Stomach (tissue), 9 donors: ENCODE data around the gene TCP10L. TPM values are rescaled to one million over a fixed set of nuclear protein-coding genes. Genes with fewer than 3 reads are reported as not detected.

Experiments
- DNase-seq, 2 donors: peaks; one replicate each; pipeline versions ENCODE4 v3.0.0 to v3.0.0-alpha.2; 2013 to 2019
- H3K27ac ChIP-seq, 5 donors: fragments of 200-600 bp in 4 of 5; sonication (generic) in 4 of 5; one replicate each; pipeline ENCODE4 v1.5.1; 2013 to 2019; ENCODE audit warnings: mild to moderate bottlenecking in 1 of 5, moderate library complexity in 1 of 5
- H3K27me3 ChIP-seq, 3 donors: fragments of 200-600 bp; sonication (generic); one replicate each; pipeline ENCODE4 v1.5.1; 2017 to 2019; ENCODE audit warnings: mixed run types in 1 of 3
- H3K36me3 ChIP-seq, 4 donors: fragments of 200-600 bp; sonication (generic); 1 replicate in 3 of 4; 2 replicates in 1 of 4; pipeline ENCODE4 v1.5.1; 2016 to 2019
- H3K4me1 ChIP-seq, 4 donors: fragments of 200-600 bp; sonication (generic); one replicate each; pipeline ENCODE4 v1.5.1; 2016 to 2019
- H3K4me3 ChIP-seq, 4 donors: fragments of 200-600 bp; sonication (generic) in 3 of 4; one replicate each; pipeline ENCODE4 v1.5.1; 2016 to 2019; ENCODE audit warnings: mild to moderate bottlenecking in 1 of 4
- H3K9me3 ChIP-seq, 4 donors: fragments of 200-600 bp; sonication (generic); one replicate each; pipeline ENCODE4 v1.5.1; 2016 to 2019
- EP300 ChIP-seq: sonication (generic); formaldehyde crosslinking; IDR thresholded peaks from one replicate; pipeline ENCODE4 v1.6.1; 2017; ENCODE audit warnings: antibody characterized with exemption
- POLR2A ChIP-seq, 4 donors: fragments of 450-650 bp; IDR thresholded peaks; one replicate each; pipeline ENCODE4 v1.6.1; 2016; ENCODE audit warnings: antibody characterized with exemption in 4 of 4, control low read depth in 2 of 4, mild to moderate bottlenecking in 1 of 4, moderate library complexity in 1 of 4
- POLR2AphosphoS5 ChIP-seq, 3 donors: sonication (generic); formaldehyde crosslinking; IDR thresholded peaks; one replicate each; pipeline ENCODE4 v1.6.1; 2016; ENCODE audit warnings: antibody characterized with exemption in 3 of 3
- WGBS, 5 donors: extraction: QIAGEN DNeasy Blood & Tissue Kit in 3 of 5; methylation state at CpG; one replicate each; pipeline versions ENCODE4 v1.1.5 to v1.1.7; 2013 to 2018; 5-methylcytosine and 5-hydroxymethylcytosine counted together
- intact Hi-C: fragments of 100-400 bp; cut with DNase I; formaldehyde crosslinking; loops from one replicate; pipeline ENCODE4 v1.15.1; 2023; ENCODE audit warnings: low total_unique reads
- polyA plus RNA-seq, 3 donors: library from polyadenylated mRNA; stranded (reverse); fragments of 200-250 nt; gene quantifications; one replicate each; pipeline ENCODE4 v1.2.3, GENCODE V29; 2013
- total RNA-seq, 5 donors: library from RNA; depleted of rRNA; stranded (reverse); fragments of >200 nt; gene quantifications; one replicate each; pipeline versions ENCODE4 v1.1.0 to v1.2.3, GENCODE V29; 2014 to 2016
- TF ChIP-seq, protein P1 (sequence below), 7 experiments: fragments of 450-650 bp in 4 of 7; fragments of 200-600 bp in 3 of 7; sonication (generic) in 3 of 7; IDR thresholded peaks; one replicate each; pipeline ENCODE4 v1.5.1; 2016 to 2019; ENCODE audit warnings: antibody characterized with exemption in 7 of 7, control low read depth in 2 of 7, mild to moderate bottlenecking in 1 of 7
- donor health status: healthy with polysubstance abuse.
- donor health status: Bipolar disorder and iron deficiency.
- donor health status: healthy.

TCP10L gene
- total and polyA plus RNA-seq, 8 donors = 0.73 to 1.3 TPM; not detected in 6

DNA sequence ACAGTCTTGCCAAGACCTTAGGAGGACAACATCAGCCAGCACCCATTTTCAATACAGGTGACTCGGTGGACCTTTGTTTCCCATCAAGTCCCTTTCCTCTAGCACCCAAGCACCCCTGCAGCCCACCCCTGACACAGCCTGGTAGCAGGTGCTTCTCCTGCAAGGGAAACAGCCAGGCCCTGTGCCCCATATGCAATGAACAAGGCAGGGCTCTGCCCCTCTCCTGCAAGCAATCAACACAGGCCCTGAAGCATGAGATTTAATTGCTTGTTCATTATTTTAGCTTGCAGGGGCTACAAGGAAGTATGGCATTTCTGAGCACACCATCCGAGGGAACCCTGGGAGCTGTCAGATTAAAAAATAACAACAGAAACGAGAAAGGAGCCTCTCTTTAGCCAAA lies 35.4 kb downstream of the TCP10L start:
- Histone ChIP-seq H3K27ac (no peak overlapping the region), H3K27me3 (no peaks in the 10 kb centered on the region), H3K4me3 (no peak overlapping the region), H3K4me1 (no peaks in the 10 kb centered on the region), H3K9me3 (no peaks in the 10 kb centered on the region), H3K36me3 (no peaks in the 10 kb centered on the region)
- 48 to 84% (median 80%) methylated on average over 3 of the region's 3 CpGs for WGBS, 5 donors
- no peak for DNase-seq
- TF ChIP-seq POLR2A (IDR thresholded peaks at IDR 0.05) = no peak
- TF ChIP-seq POLR2AphosphoS5 (IDR thresholded peaks at IDR 0.05) = no peak
- TF ChIP-seq, protein P1, sequence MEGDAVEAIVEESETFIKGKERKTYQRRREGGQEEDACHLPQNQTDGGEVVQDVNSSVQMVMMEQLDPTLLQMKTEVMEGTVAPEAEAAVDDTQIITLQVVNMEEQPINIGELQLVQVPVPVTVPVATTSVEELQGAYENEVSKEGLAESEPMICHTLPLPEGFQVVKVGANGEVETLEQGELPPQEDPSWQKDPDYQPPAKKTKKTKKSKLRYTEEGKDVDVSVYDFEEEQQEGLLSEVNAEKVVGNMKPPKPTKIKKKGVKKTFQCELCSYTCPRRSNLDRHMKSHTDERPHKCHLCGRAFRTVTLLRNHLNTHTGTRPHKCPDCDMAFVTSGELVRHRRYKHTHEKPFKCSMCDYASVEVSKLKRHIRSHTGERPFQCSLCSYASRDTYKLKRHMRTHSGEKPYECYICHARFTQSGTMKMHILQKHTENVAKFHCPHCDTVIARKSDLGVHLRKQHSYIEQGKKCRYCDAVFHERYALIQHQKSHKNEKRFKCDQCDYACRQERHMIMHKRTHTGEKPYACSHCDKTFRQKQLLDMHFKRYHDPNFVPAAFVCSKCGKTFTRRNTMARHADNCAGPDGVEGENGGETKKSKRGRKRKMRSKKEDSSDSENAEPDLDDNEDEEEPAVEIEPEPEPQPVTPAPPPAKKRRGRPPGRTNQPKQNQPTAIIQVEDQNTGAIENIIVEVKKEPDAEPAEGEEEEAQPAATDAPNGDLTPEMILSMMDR (IDR thresholded peaks at IDR 0.05) = no peak
- TF ChIP-seq EP300 = no peak
- intact Hi-C loops = no loop called here

- no peaks in the 10 kb centered on the region for H3K4me1 ChIP-seq
- H3K9me3 ChIP-seq = no peaks in the 10 kb centered on the region
- WGBS, 5 donors = 63 to 74% (median 66%) methylated on average over 1 of the region's 1 CpG
- intact Hi-C loops = no loop called here
- H3K4me3 ChIP-seq = no peak overlapping the region
- TF ChIP-seq POLR2A (IDR thresholded peaks at IDR 0.05) (no peak), EP300 (no peak), POLR2AphosphoS5 (IDR thresholded peaks at IDR 0.05) (no peak)
- TF ChIP-seq, protein P1 (IDR thresholded peaks at IDR 0.05) = no peak
- H3K27ac ChIP-seq = no peak overlapping the region
- H3K27me3 ChIP-seq = no peaks in the 10 kb centered on the region
- no peak for DNase-seq
- no peaks in the 10 kb centered on the region for H3K36me3 ChIP-seq
Observed at GRCh38 chr21:32549440-32549839, 35.9 kb downstream of the TCP10L start.

- 63 to 78% (median 71%) methylated on average over 8 of the region's 8 CpGs for WGBS, 5 donors
- intact Hi-C loops = no loop called here
- H3K27ac ChIP-seq = no peak overlapping the region
- no peak for DNase-seq
- H3K36me3 ChIP-seq = no peaks in the 10 kb centered on the region
- H3K27me3 ChIP-seq = no peaks in the 10 kb centered on the region
- TF ChIP-seq, protein P1 (IDR thresholded peaks at IDR 0.05) = no peak
- no peak for TF ChIP-seq POLR2A (IDR thresholded peaks at IDR 0.05)
- no peak for TF ChIP-seq EP300
- no peak for TF ChIP-seq POLR2AphosphoS5 (IDR thresholded peaks at IDR 0.05)
- no peaks in the 10 kb centered on the region for H3K9me3 ChIP-seq
- no peaks in the 10 kb centered on the region for H3K4me1 ChIP-seq
- no peak overlapping the region for H3K4me3 ChIP-seq
Observed at GRCh38 chr21:32548978-32549377, 36.3 kb downstream of the TCP10L start.

DNA sequence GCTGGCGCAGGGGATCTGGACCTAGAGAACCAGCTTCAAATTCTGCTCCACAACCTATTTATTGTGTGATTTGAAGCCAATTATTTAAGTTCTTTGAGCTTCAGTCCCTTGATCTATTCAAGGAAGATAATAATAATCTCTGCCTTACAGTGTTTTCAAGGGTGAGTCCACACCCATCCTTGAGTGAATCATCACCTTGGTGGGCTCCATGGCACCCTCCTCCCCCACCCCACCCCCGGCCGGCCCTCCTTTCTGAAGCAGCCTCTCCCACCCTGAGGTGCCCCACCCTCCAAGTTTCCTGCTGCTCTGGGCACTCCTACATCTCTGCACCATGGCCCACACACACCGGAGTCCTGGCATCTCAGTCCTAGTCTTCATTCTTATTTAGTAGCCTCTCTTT lies 38.3 kb downstream of the TCP10L start:
- TF ChIP-seq POLR2AphosphoS5 (IDR thresholded peaks at IDR 0.05) (no peak), POLR2A (IDR thresholded peaks at IDR 0.05) (no peak), EP300 (no peak)
- TF ChIP-seq, protein P1 (IDR thresholded peaks at IDR 0.05) = no peak
- WGBS, 5 donors = 79 to 95% (median 87%) methylated on average over 4 of the region's 4 CpGs
- Histone ChIP-seq H3K9me3 (no peaks in the 10 kb centered on the region), H3K4me1 (no peaks in the 10 kb centered on the region), H3K4me3 (no peak overlapping the region), H3K36me3 (no peaks in the 10 kb centered on the region), H3K27me3 (no peaks in the 10 kb centered on the region), H3K27ac (no peak overlapping the region)
- intact Hi-C loops = no loop called here
- no peak for DNase-seq
